OCI-LY3 (cell line): ENCODE results near the gene PHTF1.

Source experiments
- CTCF ChIP-seq: fragments of 200-600, 300-600 bp; sonication (generic); IDR thresholded peaks from 2 replicates; pipeline ENCODE4 v1.5.1; 2014; ENCODE audit warnings: antibody characterized with exemption, low read length, low read depth
- EZH2phosphoT487 ChIP-seq: fragments of 200-600 bp; shearing (Covaris generic); IDR thresholded peaks from 2 replicates; pipeline ENCODE4 v1.6.1; 2018; ENCODE audit warnings: antibody characterized with exemption, mixed run types, low read depth

- TF ChIP-seq CTCF (no peak), EZH2phosphoT487 (no peak)
These were observed 26.8 kb upstream of the PHTF1 start for GRCh38 chr1:113786069-113786468.
